DMS153 (cell line): Measurements from ENCODE around the gene PARP1.
"Not testable (repeated sequence)": the region's sequence is repeated elsewhere in the genome, so short reads cannot be mapped to it uniquely, and the experiment has no call there.

Experiments used
- DNase-seq: peaks from one replicate; lab custom pipeline; 2025; lab: John Stamatoyannopoulos, UW

The PARP1 gene

DNA sequence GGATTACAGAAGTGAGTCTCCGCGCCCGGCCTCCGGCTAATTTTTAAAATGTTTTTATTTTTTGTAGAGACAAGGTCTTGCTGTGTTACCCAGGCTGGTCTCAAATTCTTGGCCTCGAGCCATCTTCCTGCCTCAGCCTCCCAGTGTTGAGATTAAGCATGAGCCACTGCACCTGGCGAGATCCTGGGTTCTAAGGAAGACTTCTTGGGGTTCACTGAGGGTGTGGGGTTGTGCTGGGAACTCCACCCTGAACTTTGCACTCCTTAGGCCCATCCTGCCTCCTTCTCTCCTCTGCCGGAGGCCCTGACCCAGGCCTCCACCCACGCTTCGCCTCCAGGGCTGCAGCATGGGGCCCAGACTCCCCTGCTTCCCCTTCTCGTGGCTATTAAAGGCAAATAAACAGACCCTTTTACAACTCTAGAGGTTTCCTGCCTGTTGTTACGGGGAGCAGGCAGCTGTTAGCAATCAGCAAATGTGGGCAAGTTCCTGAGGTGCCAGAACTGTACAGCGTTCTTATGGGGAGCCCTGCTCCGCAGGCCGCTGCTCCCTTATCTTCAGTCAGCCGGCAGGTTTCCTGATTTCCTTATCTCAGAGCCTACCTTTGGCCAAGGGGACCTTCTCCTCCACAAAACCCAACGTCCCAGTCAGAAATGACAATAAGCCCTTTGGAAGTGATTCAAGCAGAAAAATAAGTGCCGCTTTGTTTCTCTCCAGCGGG, 57.9 kb downstream of the PARP1 start:
- DNase-seq, result no peak

DNA sequence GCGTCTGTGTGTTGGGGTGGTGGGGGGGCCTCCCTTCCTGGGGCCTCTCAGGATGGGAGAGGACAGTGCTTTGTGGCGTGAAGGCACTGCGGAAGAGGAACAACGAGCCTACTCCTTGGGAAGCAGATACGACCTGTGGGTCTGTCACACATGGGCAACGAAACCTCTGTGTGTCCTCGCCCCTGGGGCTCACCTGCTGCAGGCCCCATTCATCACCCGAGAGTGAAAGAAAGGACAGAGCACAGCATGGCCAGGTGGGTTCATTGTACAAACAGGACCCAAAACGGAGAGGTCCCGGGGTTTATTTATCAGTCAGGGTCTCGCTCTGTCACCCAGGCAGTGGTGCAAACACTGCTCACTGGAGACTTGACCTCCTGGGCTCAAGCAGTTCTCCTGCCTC, 58.8 kb downstream of the PARP1 start:
- DNase-seq, result no peak

DNA sequence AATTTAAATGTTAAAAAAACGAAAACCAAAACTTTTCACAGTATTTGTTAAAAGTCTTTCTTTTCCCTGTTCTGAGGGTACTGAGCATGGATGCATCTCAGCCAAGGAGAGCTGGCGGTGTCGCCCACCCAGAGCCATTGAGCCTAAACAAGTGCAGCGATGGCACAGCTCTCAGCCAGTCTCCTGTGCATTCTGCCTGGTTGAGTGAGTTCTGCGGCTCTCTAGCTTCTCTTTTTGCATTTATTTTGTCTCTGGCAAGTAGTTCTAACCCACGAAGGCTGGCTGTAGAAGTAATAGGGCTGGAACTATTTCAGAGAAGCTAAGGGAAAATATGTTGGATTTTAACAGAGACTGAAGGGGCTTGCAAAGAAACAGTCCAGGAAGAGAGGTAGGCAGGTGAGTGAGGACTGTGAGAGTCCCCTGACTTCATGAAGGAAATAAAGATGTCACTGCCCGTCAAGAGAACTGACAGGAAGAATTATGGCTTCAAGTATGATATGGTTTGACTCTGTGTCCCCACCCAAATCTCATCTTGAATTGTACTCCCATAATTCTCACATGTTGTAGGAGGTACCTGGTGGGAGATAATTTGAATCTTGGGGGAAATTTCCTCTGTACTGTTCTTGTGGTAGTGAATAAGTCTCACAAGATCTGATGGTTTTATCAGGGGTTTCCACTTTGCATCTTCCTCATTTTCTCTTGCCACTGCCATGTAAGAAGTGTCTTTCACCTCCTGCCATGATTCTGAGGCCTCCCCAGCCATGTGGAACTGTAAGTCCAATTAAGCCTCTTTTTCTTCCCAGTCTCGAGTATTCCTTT, 63.2 kb downstream of the PARP1 start:
- DNase-seq, result no peak

DNA sequence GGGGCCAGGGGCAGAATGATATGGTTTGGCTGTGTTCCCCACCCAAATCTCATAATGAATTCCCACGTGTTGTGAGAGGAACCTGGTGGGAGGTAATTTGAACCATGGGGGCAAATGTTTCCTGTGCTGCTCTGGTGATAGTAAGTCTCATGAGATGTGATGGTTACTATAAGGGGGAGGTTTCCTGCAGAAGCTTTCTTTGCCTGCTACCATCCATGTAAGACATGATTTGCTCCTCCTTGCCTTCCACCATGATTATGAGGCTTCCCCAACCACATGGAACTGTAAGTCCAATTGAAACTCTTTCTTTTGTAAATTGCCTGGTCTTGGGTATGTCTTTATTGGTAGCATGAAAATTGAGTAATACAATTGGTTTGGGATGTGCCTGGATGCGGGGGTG, 65.2 kb downstream of the PARP1 start:
- DNase-seq, result no peak

DNA sequence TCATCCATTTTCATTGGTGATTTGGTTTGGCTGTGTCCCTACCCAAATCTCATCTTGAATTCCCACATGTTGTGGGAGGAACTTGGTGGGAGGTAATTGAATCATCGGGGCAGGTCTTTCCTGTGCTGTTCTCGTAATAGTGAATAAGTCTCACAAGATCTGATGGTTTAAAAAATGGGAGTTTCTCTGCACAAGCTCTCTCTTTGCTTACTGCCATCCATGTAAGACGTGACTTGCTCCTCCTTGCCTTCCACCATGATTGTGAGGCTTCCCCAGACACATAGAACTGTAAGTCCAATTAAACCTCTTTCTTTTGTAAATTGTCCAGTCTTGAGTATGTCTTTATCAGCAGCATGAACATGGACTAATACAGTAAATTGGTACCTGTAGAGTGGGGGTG, 67.8 kb downstream of the PARP1 start:
- not testable (repeated sequence) for DNase-seq

DNA sequence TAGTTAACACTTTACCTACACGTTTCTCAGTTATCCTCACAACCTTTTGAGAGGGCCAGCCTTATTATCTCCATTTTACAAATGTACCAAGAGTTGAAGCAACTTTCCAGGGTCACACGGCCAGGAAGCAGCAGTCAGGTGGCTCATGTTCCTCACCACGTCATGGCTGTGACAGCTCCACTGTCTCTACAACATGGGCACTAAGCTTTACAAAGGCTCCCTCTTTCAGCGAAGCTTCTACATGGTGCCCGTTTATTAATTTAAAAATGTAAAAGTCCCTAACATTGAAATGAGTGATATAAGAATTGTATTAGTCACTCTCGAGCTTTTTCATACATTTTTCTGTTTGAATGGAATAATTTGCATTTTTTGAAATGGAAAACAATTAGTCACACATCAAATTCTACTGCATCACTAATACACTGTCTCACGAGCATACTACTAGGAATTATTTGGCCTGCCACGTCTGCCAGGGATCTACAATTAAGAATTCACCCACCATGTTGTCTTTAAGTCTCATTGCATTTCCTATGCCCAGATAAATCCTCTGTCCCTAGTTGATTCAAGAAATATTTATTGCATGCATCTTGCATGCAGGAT, 70.5 kb downstream of the PARP1 start:
- DNase-seq, result no peak

DNA sequence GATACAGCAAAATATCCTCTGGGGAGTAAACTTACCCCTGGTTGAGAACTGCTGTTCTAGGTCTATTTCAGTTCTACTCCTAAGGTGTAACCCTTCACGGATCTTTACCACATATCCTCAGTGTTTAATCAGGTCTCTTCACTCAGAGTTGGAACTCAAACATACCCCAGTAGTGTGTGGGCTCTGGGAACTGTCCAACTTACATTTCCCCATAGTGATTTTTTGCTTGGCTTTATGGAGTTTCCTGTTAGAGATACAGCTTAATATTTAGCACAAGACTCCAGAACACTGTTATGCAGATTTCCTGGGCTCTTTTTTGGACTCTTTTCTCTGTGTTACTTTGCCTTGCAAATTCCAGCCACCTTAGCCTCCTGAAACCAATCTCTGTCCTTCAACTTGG, 72.2 kb downstream of the PARP1 start:
- no peak for DNase-seq

DNA sequence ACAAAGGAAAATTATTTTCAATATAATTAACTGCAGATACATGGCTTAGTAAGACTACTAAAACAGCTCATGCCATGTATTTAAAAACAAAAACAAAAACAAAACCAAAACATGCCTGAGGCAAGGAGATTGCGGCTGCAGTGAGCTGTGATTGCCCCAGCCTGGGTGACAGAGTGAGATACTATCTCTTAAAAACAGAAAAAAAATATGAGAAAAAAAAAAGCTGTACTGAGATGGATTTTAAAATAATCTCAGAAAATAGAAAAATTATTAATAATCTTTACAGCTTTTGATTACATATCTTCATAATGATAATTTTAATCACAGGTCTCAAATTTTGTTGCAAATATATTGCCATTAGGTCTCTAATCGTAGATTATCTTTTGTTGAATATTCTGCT, 74.9 kb downstream of the PARP1 start:
- no peak for DNase-seq

DNA sequence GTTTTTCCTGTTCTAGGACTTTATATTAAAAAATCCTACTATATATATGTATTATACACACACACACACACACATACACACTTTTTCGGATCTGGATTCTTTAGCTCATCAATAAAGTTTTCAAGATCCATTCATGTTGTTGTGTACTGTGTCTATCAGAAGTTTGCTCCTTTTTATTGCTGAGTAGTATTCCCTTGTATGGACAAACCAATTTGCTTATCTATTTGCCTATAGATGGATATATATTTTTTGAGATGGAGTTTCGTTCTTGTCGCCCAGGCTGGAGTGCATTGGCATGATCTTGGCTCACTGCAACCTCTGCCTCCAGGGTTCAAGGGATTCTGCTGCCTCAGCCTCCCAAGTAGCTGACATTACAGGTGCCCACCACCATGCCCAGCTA, 78.7 kb downstream of the PARP1 start:
- DNase-seq, result no peak

DNA sequence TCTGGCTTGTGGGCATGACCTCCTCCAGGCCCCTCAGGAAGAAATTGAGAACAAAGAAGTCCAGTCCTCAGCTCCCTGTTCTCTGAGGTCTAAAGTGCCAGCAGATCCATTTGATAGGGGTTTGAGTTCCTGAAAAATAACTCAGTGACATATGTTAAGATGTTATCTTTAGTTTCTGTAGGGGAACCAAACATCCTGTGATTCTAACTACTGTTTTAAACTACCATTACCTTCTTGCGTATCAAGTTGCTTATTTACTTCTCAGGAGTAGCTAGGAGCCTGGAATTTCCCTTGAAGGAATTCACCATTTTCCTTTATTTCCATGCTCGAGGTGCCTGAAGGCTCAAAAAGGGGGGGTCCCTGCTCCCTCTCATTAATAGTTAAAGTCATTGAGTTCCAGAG, 80.1 kb downstream of the PARP1 start:
- DNase-seq, result no peak

DNA sequence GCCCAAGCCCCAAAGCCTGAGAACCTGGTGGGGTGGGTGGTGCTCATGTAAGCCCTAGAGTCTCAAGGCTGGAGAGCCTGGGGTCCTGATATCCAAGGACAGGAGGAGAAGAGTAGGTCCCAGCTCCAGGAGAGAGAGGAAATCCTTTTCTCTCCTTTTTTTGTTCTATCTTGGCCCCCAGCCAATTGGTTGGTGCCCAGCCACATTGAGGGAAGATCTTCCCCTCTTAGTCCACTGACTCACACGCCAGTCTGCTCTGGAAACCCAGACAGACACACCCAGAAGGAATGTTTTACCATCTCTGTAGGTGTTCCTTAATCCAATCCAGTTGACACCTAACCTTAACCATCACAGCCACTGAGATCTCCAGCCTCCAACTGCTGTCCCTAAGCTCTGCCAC, 82.7 kb downstream of the PARP1 start:
- no peak for DNase-seq

DNA sequence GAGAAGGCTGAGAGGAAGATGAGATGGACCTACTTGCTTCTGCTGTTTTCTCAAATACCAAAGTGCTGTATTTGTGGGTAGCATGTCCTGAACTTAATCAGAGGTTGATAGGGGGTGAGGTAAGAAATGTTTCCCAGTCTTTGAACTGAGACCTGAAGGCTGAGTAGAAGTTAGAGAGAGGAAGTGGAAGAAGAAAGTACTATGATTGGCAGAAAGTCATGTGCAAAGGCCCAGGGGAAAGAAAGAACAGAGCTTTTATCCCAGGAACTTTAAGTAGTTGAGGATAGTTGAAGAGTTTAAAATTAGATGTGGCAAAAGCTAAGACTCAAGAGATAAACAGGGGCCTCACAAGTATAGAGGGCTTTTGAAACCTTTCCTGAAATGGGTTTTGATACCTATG, 83.4 kb downstream of the PARP1 start:
- DNase-seq, result no peak

DNA sequence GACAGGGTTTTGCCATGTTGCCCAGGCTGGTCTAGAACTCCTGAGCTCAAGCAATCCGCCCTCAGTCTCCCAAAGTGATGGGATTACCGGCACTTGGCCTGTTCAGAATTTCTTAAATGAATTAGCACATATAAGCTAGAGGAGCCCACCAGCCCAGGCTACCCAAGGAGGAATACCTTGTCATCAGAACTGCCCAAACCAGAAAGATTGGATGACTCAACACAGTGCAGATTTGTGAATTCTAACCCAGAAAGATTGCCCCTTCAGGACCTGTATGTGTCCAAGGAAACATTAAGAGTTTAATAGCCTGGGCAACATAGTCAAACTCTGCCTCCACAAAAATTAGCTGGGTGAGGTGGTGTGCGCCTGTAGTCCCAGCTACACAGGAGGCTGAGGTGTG, 84.9 kb downstream of the PARP1 start:
- DNase-seq, result no peak

DNA sequence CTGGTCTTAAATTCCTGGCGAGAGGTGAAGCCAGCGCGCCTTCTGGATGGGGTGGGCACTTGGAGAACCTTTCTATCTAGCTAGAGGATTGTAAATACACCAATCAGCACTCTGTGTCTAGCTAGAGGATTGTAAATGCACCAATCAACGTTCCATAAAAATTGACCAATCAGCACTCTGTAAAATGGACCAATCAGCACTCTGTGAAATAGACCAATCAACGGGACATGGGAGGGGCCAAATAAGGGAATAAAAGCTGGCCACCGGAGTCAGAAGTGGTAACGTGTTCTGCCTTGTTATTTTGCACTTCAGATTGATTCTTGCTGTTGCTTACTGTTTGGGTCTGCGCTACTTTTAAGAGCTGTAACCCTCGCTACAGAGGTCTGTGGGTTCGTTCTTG, 87.0 kb downstream of the PARP1 start:
- DNase-seq, result no peak

DNA sequence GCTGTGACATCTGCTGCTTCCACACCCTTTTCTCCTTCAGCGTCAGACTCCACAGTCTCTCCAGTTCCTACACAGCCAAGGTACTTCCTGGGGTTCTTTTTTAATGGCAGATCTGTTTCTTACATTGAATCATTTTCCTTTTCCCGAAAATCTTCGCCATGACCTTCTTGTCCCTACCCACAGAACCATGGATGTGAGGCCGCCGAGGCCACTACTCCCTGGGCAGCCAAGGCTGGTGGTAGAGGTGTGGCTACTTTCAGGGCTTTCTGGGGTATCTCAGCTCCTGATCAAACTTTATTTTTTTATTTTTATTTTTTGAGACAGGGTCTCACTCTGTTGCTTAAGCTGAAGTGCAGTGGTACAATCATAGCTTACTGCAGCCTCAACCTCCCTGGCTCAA, 89.4 kb downstream of the PARP1 start:
- no peak for DNase-seq

DNA sequence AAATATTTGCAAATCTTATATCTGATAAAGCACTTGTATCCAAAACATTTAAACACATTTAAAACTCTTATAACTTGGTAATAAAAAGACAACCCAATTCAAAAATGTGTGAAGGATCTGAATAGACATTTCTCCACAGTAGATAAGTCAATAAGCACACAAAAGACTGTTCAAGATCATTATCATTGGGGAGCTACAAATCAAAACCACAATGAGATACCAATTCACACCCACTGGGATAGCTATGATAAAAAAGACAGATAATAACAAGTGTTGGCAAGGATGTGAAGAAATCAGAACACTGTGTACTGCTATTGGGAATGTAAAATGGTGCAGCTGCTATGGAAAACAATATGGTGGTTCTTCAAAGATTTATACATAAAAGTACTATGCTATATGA, 93.8 kb downstream of the PARP1 start:
- DNase-seq, result no peak

DNA sequence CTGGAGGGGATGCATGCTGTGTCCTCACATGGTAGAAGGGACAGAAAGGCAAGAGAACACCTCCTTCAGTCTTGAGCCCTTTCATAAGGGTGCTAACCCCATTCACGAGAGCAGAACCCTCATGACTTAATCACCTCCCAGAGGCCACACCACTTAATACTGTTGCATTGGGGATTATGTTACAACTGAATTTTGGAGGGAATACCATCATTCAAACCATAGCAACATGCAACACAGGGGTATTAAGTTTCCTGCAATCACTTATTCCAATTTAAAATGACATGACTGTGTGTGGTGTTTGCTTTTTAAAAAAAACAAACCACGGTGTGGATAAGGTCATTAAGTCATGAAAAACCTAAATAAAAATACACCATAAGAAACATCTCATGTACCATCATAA, 95.8 kb downstream of the PARP1 start:
- DNase-seq, result no peak

DNA sequence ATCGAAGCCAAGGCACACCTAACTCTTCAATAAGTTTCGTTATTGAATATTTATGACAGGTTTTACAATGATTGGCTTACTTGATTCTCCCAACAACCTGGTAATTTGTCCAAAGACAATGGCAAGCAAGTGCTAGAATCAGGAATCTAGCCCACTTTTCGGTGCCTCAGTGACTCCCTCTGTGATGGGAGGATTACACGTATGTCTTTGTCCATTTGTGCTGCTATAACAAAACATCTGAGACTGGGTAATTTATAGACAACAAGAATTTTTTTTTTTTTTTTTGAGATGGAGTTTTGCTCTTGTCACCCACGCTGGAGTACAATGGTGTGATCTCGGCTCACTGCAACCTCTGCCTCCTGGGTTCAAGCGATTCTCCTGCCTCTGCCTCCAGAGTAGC, 96.5 kb downstream of the PARP1 start:
- DNase-seq, result no peak
